HEK293 (cell line): ENCODE data around the gene HEXIM1.

Source experiments
- FEZF1 ChIP-seq: fragments of 450-650 bp; formaldehyde crosslinking; IDR thresholded peaks from 2 replicates; pipeline ENCODE4 v1.5.1; 2016; ENCODE audit warnings: missing biosample characterization, missing genetic modification characterization
- ZBTB44 ChIP-seq: fragments of 450-650 bp; IDR thresholded peaks from 2 replicates; pipeline ENCODE4 v1.5.1; 2018; ENCODE audit warnings: missing biosample characterization, mild to moderate bottlenecking, missing genetic modification characterization
- ZNF121 ChIP-seq: fragments of 450-650 bp; formaldehyde crosslinking; IDR thresholded peaks from 2 replicates; pipeline ENCODE4 v1.5.1; 2016; ENCODE audit warnings: missing biosample characterization, missing genetic modification characterization
- ZNF132 ChIP-seq: fragments of 450-650 bp; formaldehyde crosslinking; IDR thresholded peaks from 2 replicates; pipeline ENCODE4 v1.5.1; 2017; ENCODE audit warnings: missing biosample characterization, missing genetic modification characterization, borderline replicate concordance
- ZNF324 ChIP-seq: fragments of 450-650 bp; formaldehyde crosslinking; IDR thresholded peaks from 2 replicates; pipeline ENCODE4 v1.5.1; 2016; ENCODE audit warnings: missing biosample characterization, missing genetic modification characterization
- ZNF529 ChIP-seq: fragments of 450-650 bp; formaldehyde crosslinking; IDR thresholded peaks from 2 replicates; pipeline ENCODE4 v1.5.1; 2017; ENCODE audit warnings: missing genetic modification characterization, missing biosample characterization; ENCODE audit not compliant: insufficient replicate concordance
- ZNF558 ChIP-seq: fragments of 450-650 bp; formaldehyde crosslinking; IDR thresholded peaks from 2 replicates; pipeline ENCODE4 v1.5.1; 2016; ENCODE audit warnings: missing biosample characterization, missing genetic modification characterization
- ZNF707 ChIP-seq: fragments of 450-650 bp; formaldehyde crosslinking; IDR thresholded peaks from 2 replicates; pipeline ENCODE4 v1.5.1; 2016; ENCODE audit warnings: missing biosample characterization, missing genetic modification characterization
- ZNF837 ChIP-seq: fragments of 450-650 bp; formaldehyde crosslinking; IDR thresholded peaks from 2 replicates; pipeline ENCODE4 v1.5.1; 2016; ENCODE audit warnings: missing biosample characterization, missing genetic modification characterization
- TF ChIP-seq, protein P1 (sequence below): fragments of 450-650 bp; formaldehyde crosslinking; optimal IDR thresholded peaks from 2 replicates; pipeline ENCODE3; 2016; ENCODE audit warnings: missing biosample characterization, mild to moderate bottlenecking, missing genetic modification characterization
- TF ChIP-seq, protein P2 (sequence below): fragments of 450-650 bp; formaldehyde crosslinking; IDR thresholded peaks from 2 replicates; pipeline ENCODE4 v1.5.1; 2016; ENCODE audit warnings: missing biosample characterization, missing genetic modification characterization
- TF ChIP-seq, protein P3 (sequence below): fragments of 450-650 bp; formaldehyde crosslinking; IDR thresholded peaks from 2 replicates; pipeline ENCODE4 v1.5.1; 2016; ENCODE audit warnings: missing biosample characterization, missing genetic modification characterization, borderline replicate concordance
- TF ChIP-seq, protein P4 (sequence below): fragments of 450-650 bp; formaldehyde crosslinking; IDR thresholded peaks from 2 replicates; pipeline ENCODE4 v1.5.1; 2016; ENCODE audit warnings: missing biosample characterization, missing genetic modification characterization

DNA sequence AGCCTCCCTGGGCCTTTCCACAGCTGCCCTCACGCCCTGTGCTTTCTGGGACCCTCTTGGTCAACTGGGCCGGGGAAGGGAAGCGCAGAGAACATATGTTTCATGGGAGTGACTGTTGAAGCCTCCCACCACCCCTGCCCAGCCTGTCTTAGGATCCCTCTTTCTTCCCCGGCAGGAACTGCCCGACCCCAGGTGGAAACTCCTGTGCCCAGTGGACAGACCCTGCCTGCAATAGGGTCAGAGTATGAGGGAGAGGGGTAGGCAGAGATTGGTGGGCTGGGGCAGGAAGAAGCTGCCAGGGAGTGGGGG lies 23.9 kb downstream of the HEXIM1 start:
- no peak for TF ChIP-seq ZNF132
- TF ChIP-seq, protein P1, sequence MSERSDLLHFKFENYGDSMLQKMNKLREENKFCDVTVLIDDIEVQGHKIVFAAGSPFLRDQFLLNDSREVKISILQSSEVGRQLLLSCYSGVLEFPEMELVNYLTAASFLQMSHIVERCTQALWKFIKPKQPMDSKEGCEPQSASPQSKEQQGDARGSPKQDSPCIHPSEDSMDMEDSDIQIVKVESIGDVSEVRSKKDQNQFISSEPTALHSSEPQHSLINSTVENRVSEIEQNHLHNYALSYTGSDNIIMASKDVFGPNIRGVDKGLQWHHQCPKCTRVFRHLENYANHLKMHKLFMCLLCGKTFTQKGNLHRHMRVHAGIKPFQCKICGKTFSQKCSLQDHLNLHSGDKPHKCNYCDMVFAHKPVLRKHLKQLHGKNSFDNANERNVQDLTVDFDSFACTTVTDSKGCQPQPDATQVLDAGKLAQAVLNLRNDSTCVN: no peak
- no peak for TF ChIP-seq ZNF837 (tag by site-specific recombination)
- no peak for TF ChIP-seq ZNF324 (tag by site-specific recombination)
- TF ChIP-seq, protein P2, sequence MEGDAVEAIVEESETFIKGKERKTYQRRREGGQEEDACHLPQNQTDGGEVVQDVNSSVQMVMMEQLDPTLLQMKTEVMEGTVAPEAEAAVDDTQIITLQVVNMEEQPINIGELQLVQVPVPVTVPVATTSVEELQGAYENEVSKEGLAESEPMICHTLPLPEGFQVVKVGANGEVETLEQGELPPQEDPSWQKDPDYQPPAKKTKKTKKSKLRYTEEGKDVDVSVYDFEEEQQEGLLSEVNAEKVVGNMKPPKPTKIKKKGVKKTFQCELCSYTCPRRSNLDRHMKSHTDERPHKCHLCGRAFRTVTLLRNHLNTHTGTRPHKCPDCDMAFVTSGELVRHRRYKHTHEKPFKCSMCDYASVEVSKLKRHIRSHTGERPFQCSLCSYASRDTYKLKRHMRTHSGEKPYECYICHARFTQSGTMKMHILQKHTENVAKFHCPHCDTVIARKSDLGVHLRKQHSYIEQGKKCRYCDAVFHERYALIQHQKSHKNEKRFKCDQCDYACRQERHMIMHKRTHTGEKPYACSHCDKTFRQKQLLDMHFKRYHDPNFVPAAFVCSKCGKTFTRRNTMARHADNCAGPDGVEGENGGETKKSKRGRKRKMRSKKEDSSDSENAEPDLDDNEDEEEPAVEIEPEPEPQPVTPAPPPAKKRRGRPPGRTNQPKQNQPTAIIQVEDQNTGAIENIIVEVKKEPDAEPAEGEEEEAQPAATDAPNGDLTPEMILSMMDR: no peak
- no peak for TF ChIP-seq FEZF1 (tag by site-specific recombination)
- TF ChIP-seq, protein P3, sequence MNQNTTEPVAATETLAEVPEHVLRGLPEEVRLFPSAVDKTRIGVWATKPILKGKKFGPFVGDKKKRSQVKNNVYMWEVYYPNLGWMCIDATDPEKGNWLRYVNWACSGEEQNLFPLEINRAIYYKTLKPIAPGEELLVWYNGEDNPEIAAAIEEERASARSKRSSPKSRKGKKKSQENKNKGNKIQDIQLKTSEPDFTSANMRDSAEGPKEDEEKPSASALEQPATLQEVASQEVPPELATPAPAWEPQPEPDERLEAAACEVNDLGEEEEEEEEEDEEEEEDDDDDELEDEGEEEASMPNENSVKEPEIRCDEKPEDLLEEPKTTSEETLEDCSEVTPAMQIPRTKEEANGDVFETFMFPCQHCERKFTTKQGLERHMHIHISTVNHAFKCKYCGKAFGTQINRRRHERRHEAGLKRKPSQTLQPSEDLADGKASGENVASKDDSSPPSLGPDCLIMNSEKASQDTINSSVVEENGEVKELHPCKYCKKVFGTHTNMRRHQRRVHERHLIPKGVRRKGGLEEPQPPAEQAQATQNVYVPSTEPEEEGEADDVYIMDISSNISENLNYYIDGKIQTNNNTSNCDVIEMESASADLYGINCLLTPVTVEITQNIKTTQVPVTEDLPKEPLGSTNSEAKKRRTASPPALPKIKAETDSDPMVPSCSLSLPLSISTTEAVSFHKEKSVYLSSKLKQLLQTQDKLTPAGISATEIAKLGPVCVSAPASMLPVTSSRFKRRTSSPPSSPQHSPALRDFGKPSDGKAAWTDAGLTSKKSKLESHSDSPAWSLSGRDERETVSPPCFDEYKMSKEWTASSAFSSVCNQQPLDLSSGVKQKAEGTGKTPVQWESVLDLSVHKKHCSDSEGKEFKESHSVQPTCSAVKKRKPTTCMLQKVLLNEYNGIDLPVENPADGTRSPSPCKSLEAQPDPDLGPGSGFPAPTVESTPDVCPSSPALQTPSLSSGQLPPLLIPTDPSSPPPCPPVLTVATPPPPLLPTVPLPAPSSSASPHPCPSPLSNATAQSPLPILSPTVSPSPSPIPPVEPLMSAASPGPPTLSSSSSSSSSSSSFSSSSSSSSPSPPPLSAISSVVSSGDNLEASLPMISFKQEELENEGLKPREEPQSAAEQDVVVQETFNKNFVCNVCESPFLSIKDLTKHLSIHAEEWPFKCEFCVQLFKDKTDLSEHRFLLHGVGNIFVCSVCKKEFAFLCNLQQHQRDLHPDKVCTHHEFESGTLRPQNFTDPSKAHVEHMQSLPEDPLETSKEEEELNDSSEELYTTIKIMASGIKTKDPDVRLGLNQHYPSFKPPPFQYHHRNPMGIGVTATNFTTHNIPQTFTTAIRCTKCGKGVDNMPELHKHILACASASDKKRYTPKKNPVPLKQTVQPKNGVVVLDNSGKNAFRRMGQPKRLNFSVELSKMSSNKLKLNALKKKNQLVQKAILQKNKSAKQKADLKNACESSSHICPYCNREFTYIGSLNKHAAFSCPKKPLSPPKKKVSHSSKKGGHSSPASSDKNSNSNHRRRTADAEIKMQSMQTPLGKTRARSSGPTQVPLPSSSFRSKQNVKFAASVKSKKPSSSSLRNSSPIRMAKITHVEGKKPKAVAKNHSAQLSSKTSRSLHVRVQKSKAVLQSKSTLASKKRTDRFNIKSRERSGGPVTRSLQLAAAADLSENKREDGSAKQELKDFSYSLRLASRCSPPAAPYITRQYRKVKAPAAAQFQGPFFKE (tag by site-specific recombination): no peak
- TF ChIP-seq ZNF558: no peak
- TF ChIP-seq ZNF121 (tag by site-specific recombination): no peak
- no peak for TF ChIP-seq ZNF529
- TF ChIP-seq ZBTB44 (tag by site-specific recombination): no peak
- TF ChIP-seq, protein P4, sequence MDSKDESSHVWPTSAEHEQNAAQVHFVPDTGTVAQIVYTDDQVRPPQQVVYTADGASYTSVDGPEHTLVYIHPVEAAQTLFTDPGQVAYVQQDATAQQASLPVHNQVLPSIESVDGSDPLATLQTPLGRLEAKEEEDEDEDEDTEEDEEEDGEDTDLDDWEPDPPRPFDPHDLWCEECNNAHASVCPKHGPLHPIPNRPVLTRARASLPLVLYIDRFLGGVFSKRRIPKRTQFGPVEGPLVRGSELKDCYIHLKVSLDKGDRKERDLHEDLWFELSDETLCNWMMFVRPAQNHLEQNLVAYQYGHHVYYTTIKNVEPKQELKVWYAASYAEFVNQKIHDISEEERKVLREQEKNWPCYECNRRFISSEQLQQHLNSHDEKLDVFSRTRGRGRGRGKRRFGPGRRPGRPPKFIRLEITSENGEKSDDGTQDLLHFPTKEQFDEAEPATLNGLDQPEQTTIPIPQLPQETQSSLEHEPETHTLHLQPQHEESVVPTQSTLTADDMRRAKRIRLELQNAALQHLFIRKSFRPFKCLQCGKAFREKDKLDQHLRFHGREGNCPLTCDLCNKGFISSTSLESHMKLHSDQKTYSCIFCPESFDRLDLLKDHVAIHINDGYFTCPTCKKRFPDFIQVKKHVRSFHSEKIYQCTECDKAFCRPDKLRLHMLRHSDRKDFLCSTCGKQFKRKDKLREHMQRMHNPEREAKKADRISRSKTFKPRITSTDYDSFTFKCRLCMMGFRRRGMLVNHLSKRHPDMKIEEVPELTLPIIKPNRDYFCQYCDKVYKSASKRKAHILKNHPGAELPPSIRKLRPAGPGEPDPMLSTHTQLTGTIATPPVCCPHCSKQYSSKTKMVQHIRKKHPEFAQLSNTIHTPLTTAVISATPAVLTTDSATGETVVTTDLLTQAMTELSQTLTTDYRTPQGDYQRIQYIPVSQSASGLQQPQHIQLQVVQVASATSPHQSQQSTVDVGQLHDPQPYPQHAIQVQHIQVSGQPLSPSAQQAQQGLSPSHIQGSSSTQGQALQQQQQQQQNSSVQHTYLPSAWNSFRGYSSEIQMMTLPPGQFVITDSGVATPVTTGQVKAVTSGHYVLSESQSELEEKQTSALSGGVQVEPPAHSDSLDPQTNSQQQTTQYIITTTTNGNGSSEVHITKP (tag by site-specific recombination): no peak
- no peak for TF ChIP-seq ZNF707 (tag by site-specific recombination)
